NCI-H345 treated with DMSO at 0.1 percent for 48 hours (cell line): Measurements from ENCODE around the gene ATAT1.

Experiments
- DNase-seq: peaks from one replicate; lab custom pipeline; 2025; ENCODE audit not compliant: unreplicated experiment; lab: John Stamatoyannopoulos, UW

The ATAT1 gene

GRCh38 chr6:30612687-30613248, 13.9 kb upstream of the ATAT1 start:
- DNase-seq, result no peak

GRCh38 chr6:30613251-30614043, 13.2 kb upstream of the ATAT1 start:
- no peak for DNase-seq

DNA sequence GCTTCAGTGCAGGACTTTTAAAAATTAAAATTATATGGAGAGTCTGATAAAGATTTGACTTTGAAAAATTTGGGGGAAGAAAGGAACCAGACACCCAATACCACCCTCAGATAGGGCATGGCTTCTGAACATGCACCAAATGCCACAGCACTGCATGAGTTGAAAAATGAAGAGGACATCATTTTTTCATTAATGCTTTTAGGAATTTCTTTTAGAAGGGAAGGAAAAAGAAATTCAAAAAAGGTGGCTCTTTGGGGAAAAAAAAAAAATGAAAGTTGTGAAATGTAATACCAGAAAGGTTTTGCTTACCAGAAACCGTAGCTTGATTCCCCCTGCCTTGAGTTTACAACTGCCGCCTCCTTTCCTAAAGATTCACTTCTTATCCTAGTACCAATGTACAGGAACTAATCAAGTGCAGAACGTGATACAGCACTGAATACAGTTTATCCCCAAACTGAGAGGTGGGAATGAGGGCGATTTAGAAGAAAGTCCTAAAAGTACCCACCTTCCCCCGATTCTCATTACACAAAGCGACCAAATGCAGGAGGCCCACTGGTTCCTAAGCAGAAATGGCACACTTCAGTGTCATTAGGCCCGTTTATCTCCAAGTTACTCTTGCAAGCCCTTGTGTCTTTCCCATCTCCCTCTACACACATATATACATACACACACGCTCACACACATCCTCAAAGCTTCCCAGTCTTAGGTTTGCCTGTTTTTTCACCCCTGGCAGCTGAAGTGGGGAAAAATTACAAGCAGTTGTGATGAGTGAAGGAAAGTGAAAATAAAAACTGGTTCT, 12.4 kb upstream of the ATAT1 start:
- no peak for DNase-seq

DNA sequence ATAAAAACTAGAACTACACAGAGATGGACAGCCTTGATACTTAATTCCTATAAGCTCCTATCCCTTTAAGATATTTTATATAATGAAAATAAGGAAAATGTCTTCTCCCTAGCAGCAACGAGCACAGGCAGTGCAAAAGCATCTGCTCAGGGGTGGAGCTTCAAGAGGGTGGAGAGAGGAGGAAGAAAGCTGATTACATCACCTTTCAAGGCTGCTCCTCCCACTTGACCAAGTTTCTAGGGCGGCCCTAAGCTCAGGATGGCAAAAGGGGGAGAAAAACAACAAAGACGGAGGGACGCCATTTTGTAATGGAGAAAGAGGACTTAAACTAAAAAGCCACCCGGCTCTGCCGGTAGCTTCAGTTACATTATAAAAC, 11.8 kb upstream of the ATAT1 start:
- DNase-seq, result peak; percentile 91

GRCh38 chr6:30615219-30615957, 11.3 kb upstream of the ATAT1 start:
- peak; percentile 46 for DNase-seq

GRCh38 chr6:30615958-30616810, 10.5 kb upstream of the ATAT1 start:
- peak; percentile 30 for DNase-seq

DNA sequence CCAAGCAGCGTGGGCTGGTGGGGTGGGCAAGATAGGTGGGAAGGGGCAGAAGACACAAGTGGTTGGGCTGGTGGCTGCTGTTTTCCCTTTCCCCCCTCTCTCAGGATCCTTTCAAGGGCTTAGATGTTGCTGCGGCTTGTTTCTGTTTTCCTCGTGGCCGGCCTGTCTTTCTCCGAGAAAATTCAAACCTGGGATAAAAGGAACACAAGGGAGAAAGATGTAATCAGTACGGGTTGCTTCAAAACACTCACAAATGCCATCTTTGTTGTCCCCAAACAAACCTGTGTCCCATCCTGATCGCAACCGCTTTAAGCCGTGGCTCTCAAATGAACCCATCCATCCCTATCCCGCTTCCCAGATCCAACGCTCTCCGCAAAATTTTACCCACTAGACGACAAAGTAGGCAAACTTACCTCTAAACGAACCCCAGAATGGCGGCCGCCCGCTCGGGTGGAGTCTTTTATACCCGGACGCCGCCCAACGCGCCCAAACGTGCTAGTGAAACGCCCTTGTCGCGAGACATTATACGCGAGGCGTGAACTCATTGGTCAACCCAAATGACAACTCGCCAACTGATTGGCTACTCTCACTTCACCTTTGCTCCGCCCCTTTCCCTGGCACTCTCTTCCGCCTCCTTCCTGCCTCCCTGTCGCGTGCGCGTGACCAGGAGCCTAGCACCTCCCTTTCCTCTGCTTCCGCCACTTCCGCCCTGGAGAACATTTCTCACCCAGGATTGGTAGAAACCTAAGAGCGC, 9.7 kb upstream of the ATAT1 start, which contains the start of gene PPP1R10:
TSS of gene PPP1R10 (minus strand) at position 433 of the 754 bp plus-strand sequence. CDS start 7,299 bp downstream, outside the sequence.
- peak; percentile 99 for DNase-seq

DNA sequence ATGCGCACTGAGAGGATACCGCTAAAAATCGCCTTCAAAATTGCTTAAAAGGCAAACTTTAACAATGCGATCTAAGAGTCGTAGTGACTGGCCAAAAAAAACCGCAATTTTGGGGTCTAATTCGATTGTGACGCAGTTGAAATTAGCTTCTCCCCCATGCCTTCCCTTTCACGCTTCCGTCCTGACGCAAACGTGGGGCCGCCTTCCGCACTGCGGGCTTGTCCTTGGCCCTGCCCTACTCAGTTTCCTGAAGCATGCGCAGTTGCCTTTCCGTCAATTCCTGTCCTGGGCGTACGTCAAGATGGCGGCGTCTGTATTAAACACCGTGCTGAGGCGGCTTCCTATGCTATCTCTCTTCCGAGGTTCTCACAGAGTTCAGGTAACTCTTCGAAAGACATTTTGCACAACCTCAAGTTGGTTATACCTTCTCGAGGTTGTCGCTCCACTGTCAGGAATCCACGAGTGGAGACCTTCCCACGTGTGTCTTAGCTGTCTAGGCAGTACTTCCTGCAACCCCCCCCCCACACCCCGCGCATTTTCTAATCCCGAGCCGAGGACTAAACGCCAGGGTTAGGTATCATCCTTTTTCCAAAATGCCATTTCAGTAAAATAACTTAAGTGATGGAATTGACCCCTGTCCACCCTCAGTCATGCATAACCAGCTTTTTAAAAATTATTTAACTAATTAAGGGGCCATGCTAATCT, 9.0 kb upstream of the ATAT1 start, which contains the start of gene MRPS18B:
TSS of gene MRPS18B (plus strand) at position 276 of the 705 bp plus-strand sequence. CDS start at position 302, 26 bp downstream.
- DNase-seq, result peak; percentile 99

- DNase-seq, result no peak
Measured at GRCh38 chr6:30618270-30618797, 8.3 kb upstream of the ATAT1 start.

- no peak for DNase-seq
Measured at GRCh38 chr6:30619561-30619960, 7.1 kb upstream of the ATAT1 start.

- no peak for DNase-seq
Measured at GRCh38 chr6:30625511-30625910, 1.2 kb upstream of the ATAT1 start.

DNA sequence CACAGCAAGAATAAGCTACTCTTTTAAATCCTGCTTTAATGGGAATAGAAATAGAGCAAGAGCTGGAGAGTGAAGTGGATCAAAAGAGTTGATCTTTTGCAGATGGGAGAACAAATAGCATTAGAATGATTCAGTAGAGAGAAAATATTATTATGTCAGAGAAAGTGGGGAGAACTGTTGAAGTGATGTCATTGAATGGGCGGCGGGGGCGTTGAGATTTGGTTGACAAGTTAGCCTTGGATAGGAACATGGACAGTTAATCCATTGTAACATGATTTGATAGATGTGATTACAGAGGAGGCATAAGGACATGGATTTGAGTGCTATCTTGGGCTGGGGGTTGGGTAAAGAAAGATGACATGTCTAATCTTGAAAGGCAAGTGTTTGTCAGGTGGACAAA, 9.2 kb downstream of the ATAT1 start:
- DNase-seq, result no peak

DNA sequence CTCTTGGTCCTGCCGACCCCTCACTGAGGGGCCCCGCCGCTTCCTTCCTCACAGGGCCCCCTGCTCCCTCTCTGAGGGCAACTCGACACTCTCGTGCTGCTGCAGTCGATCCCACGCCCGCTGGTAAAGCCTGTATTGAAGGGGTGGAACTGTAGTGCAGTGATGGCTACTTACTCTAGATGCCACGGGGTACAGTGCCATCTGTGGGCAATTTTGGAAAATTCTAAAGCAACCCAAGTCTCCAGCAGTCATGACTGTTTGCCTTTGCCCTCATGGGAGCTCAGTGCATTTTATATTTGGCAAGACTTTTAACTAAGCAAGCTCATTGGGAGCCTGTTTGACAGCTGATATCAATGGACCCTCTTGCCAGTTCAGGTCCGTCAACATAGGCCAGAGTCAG, 13.8 kb downstream of the ATAT1 start:
- DNase-seq, result no peak

GRCh38 chr6:30641048-30641447, 14.4 kb downstream of the ATAT1 start:
- no peak for DNase-seq

GRCh38 chr6:30643656-30644055, 17.0 kb downstream of the ATAT1 start:
- no peak for DNase-seq

- no peak for DNase-seq
Measured at GRCh38 chr6:30644769-30645168, 18.1 kb downstream of the ATAT1 start.

DNA sequence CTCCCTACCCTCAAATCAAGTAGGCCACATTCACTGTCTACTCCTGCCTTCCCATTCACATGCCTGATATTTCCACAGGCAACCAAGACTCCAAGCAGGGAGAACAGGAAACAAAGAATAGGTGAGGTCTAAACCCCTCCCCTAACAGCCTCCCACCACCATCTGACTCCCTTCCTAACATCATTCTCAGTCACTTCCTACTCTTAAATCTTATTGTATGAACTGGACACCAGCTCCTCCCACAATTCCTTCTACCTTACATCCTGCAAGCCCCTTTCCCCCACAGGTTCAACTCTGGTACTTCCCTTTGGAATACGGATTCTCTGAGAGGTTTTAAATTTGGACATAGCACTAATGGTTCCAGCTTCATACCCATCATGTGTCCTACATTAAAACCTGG, 19.3 kb downstream of the ATAT1 start:
- DNase-seq, result no peak

DNA sequence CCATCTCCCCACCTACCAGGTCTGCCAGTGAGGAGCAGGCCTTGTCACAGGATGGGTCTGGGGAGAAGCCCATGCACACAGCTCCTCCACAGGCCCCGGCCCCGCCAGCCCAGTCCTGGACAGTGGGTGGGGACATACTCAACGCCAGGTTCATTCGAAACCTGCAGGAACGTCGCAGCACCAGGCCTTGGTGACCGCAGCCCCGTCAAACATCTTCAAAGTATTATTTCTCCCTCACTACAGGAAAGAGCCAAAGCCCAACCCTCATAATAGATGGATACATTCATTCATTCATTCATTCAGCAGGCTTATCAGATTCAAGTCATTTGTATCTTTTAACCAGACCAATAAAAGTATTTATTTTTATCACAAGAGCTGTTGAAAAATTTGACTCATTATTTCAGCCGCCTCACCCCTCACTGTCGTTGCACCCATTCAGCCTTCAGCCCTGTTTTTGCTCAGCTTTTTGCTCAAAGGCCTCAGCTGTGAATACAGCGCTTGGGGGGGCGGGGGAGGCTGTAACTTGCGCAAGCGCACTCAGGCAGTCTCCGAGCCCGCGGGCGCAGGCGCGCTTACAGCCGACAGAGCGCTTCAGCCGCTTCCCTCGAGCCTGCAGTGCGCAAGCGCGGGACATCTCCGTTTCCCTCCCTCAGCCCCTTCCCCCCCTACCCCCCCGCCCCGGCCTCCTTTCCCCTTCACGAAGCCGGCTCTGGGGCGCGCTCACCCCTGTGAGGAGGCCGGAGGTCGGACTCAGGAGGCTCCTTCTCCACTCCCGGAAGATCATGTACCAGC, 20.0 kb downstream of the ATAT1 start, which contains the start of gene C6orf136:
TSS of gene C6orf136 (plus strand) at position 684 of the 792 bp plus-strand sequence. CDS start at position 783, 99 bp downstream.
- DNase-seq, result peak; percentile 94
